Neural crest cell (in vitro differentiated cells): ENCODE data around the gene KRTAP5-6. TPM values are rescaled to one million over a fixed set of nuclear protein-coding genes. Genes with fewer than 3 reads are reported as not detected.
A peak's percentile ranks its signal among the peaks of the same experiment; 100 is the strongest.
"Not testable (repeated sequence)": the region's sequence is repeated elsewhere in the genome, so short reads cannot be mapped to it uniquely, and the experiment has no call there.

Experiments
- DNase-seq: peaks from one replicate; pipeline ENCODE4 v3.0.0; 2021; ENCODE audit warnings: low read depth, mixed read lengths, low spot score
- H3K27ac Mint-ChIP-seq: one replicate; pipeline ENCODE4 v1.8.0; 2021; ENCODE audit warnings: mild to moderate bottlenecking, mixed read lengths; ENCODE audit not compliant: unreplicated experiment
- H3K27me3 Mint-ChIP-seq: 2 replicates; pipeline ENCODE4 v1.8.0; 2021; ENCODE audit warnings: low read depth, mild to moderate bottlenecking, mixed read lengths
- H3K36me3 Mint-ChIP-seq: 2 replicates; pipeline ENCODE4 v1.8.0; 2021; ENCODE audit warnings: low read depth, mild to moderate bottlenecking, mixed read lengths
- H3K4me1 Mint-ChIP-seq: 2 replicates; pipeline ENCODE4 v1.8.0; 2021; ENCODE audit warnings: mixed read lengths
- H3K4me3 Mint-ChIP-seq: one replicate; pipeline ENCODE4 v1.8.0; 2021; ENCODE audit warnings: mild to moderate bottlenecking, mixed read lengths
- H3K9me3 Mint-ChIP-seq: 2 replicates; pipeline ENCODE4 v1.8.0; 2021; ENCODE audit warnings: mixed read lengths
- total RNA-seq: library from RNA; stranded (reverse); gene quantifications from 2 replicates; pipeline ENCODE4 v1.2.1, GENCODE V29; 2021
- TF ChIP-seq, protein P1 (sequence below): fragments of 200-600 bp; sonication (generic); conservative IDR thresholded peaks from 2 replicates; pipeline ENCODE4 v1.5.0; 2021; ENCODE audit warnings: antibody characterized with exemption, mild to moderate bottlenecking

The KRTAP5-6 gene
- total RNA-seq, 1 donor from 2014 or later, result not detected

DNA sequence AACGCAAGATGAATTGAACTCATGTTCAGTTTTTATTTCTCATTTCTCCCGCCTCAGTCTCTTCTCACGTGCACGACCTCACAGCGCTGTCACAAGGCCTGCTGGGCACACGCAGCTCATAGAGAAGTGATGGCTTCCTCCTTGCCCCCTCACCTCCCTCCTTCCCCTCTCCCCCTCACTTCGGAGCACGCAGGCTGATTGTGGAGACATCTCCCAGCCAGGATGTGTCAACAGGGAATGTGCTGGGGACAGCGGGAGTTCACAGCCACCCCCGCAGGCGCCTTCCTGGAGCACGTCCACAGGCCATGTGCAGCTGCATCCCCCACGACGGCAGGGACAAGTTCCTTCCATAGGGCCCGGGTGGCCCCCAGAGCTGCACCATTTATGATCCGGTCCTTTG is 29.1 kb upstream of the KRTAP5-6 start:
- Mint-ChIP-seq H3K4me1 (peaks cover 9% of the 10 kb centered on the region), H3K9me3 (no peaks in the 10 kb centered on the region), H3K36me3 (no peaks in the 10 kb centered on the region), H3K4me3 (no peak overlapping the region), H3K27me3 (peaks cover 18% of the 10 kb centered on the region), H3K27ac (peak overlapping the region; percentile 67)
- DNase-seq, result no peak
- TF ChIP-seq, protein P1, sequence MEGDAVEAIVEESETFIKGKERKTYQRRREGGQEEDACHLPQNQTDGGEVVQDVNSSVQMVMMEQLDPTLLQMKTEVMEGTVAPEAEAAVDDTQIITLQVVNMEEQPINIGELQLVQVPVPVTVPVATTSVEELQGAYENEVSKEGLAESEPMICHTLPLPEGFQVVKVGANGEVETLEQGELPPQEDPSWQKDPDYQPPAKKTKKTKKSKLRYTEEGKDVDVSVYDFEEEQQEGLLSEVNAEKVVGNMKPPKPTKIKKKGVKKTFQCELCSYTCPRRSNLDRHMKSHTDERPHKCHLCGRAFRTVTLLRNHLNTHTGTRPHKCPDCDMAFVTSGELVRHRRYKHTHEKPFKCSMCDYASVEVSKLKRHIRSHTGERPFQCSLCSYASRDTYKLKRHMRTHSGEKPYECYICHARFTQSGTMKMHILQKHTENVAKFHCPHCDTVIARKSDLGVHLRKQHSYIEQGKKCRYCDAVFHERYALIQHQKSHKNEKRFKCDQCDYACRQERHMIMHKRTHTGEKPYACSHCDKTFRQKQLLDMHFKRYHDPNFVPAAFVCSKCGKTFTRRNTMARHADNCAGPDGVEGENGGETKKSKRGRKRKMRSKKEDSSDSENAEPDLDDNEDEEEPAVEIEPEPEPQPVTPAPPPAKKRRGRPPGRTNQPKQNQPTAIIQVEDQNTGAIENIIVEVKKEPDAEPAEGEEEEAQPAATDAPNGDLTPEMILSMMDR, result no peak

DNA sequence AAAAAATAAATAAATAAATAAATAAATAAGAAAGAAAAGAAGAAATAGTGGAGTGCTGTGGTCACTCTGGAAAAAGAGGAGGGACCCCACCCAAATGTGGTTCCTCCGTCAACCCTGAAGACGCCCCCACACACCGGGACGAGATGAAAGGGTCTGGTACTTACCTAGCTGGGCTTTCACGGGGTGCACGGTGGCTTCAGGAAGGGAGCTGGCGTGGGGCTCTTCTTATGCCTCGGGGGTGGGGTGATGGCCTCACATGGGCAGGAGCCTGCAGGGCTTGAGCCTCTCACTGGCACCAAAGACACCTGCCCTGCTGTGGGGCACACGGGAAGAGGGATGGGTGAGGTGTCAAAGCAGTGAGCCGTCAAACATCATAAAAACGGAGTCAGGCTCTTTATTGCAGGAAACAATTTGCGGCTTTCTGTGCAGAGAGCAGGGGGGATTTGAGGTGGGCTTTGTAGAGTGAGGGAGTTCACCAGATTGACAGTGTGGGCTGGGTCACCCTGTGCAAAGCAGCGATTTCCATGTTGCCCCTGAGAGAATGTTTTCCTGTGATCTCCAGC is 28.0 kb upstream of the KRTAP5-6 start:
- TF ChIP-seq, protein P1, result no peak
- Mint-ChIP-seq H3K9me3 (no peaks in the 10 kb centered on the region), H3K27ac (no peak overlapping the region), H3K36me3 (no peaks in the 10 kb centered on the region), H3K27me3 (peaks cover 21% of the 10 kb centered on the region), H3K4me1 (peaks cover 9% of the 10 kb centered on the region), H3K4me3 (no peak overlapping the region)
- DNase-seq, result no peak

DNA sequence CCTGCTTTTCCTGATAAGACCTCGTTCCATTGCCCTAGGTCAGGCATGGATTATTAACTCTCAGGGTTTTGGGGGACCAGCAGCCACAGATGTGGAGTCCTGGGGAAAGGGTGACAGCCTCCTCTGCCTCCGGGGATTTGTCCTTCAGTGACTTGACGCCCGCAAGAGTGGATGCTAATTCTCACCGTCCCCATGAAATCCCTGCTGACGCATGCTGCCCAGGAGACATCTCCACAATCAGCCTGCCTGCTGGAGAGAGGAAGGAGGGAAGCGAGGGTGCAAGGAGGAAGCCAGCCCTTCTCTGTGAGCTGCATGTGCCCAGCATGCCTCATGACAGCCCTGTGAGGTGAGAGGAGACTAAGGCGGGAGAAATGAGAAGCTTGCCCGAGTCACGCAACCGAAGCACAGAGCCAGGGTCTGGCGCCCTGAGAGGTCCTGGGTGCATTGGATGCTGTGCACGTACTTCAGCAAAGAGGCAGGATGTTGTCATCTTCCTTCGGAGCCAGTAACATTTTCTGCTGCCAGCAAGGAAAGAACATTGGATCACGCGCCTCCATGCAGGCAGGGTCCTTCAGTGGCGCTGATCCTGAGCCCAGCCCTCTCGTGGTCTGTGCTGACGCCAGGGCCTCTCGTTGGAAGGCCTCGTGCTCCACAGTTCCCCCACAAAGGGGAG is 27.3 kb upstream of the KRTAP5-6 start:
- H3K27ac Mint-ChIP-seq, result no peak overlapping the region
- H3K36me3 Mint-ChIP-seq, result no peaks in the 10 kb centered on the region
- no peaks in the 10 kb centered on the region for H3K9me3 Mint-ChIP-seq
- H3K27me3 Mint-ChIP-seq, result peaks cover 25% of the 10 kb centered on the region
- DNase-seq, result no peak
- TF ChIP-seq, protein P1, result no peak
- H3K4me3 Mint-ChIP-seq, result no peak overlapping the region
- peaks cover 9% of the 10 kb centered on the region for H3K4me1 Mint-ChIP-seq

DNA sequence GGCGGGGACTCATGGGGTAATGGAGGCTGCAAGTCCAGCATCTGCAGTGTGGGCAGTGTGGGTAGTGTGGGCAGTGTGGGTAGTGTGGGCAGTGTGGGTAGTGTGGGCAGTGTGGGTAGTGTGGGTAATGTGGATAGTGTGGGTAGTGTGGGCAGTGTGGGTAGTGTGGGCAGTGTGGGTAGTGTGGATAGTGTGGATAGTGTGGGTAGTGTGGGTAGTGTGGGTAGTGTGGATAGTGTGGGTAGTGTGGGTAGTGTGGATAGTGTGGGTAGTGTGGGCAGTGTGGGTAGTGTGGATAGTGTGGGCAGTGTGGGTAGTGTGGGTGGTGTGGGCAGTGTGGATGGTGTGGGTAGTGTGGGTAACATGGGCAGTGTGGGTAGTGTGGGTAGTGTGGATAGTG is 26.5 kb upstream of the KRTAP5-6 start:
- H3K27ac Mint-ChIP-seq, H3K9me3 Mint-ChIP-seq, H3K36me3 Mint-ChIP-seq, DNase-seq, H3K4me3 Mint-ChIP-seq: not testable (repeated sequence)
- Mint-ChIP-seq H3K27me3 (peaks cover 30% of the 10 kb centered on the region), H3K4me1 (peaks cover 15% of the 10 kb centered on the region)

DNA sequence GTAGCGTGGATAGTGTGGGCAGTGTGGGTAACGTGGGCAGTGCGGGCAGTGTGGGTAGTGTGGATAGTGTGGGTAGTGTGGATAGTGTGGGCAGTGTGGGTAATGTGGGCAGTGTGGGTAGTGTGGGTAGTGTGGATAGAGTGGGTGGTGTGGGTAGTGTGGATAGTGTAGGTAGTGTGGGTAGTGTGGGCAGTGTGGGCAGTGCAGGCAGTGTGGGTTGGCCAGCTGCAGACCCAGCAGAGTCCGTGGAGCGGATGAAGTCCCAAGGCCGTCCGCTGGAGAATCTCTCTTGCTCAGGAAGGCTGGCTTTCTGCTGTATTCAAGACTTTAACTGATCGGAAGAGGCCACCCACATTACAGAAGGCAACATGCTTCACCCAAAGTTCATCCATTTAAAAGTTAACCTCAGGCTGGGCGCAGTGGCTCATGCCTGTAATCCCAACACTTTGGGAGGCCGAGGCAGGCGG is 26.1 kb upstream of the KRTAP5-6 start:
- Mint-ChIP-seq H3K27me3 (peaks cover 33% of the 10 kb centered on the region), H3K36me3 (no peaks in the 10 kb centered on the region), H3K27ac (no peak overlapping the region), H3K9me3 (no peaks in the 10 kb centered on the region), H3K4me1 (peaks cover 18% of the 10 kb centered on the region), H3K4me3 (no peak overlapping the region)
- no peak for DNase-seq
- TF ChIP-seq, protein P1, result no peak

DNA sequence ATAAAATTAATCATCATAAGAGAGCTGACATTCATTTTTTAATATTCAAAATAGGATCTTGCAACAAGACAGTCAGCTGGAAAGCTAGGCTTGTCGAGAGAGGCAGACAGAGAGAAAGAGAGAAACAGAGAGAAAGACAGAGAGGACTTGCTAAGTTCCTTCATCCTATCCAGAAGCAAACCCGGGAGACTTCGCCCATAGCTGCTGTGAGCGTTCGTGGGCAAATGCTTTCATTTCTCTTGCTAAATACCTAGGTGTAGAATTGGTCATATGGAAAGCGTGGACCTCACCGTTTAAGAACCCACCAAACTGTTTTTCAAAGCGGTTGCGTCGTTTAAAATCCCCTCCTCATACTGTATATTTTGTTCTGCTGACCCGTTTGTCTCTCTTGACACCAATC is 25.3 kb upstream of the KRTAP5-6 start:
- H3K4me1 Mint-ChIP-seq, result peaks cover 19% of the 10 kb centered on the region
- no peak overlapping the region for H3K4me3 Mint-ChIP-seq
- no peaks in the 10 kb centered on the region for H3K9me3 Mint-ChIP-seq
- TF ChIP-seq, protein P1, result no peak
- no peak overlapping the region for H3K27ac Mint-ChIP-seq
- DNase-seq, result no peak
- H3K27me3 Mint-ChIP-seq, result peaks cover 36% of the 10 kb centered on the region
- H3K36me3 Mint-ChIP-seq, result no peaks in the 10 kb centered on the region
